Neuron (in vitro differentiated cells): ENCODE results near the gene FLACC1.

Experiments
- H2AFZ ChIP-seq: one replicate; pipeline ENCODE4 v1.6.1; 2013; ENCODE audit warnings: low read depth, mild to moderate bottlenecking, inconsistent platforms, low read length, moderate library complexity
- H3K27me3 ChIP-seq: one replicate; pipeline ENCODE4 v1.6.1; 2013; ENCODE audit warnings: low read length; ENCODE audit not compliant: insufficient read depth
- H3K36me3 ChIP-seq: one replicate; pipeline ENCODE4 v1.6.1; 2013; ENCODE audit warnings: low read length; ENCODE audit not compliant: insufficient read depth
- H3K4me1 ChIP-seq: one replicate; pipeline ENCODE4 v1.6.1; 2013; ENCODE audit warnings: low read length; ENCODE audit not compliant: insufficient read depth
- H3K4me3 ChIP-seq: 2 replicates; pipeline ENCODE4 v1.5.1; 2013; ENCODE audit warnings: mild to moderate bottlenecking, low read length, moderate library complexity
- H3K9me3 ChIP-seq: one replicate; pipeline ENCODE4 v1.6.1; 2013; ENCODE audit warnings: low read length

Gene FLACC1

GRCh38 chr2:201264472-201265173 is 92.5 kb downstream of the FLACC1 start:
- no peak overlapping the region for H3K4me3 ChIP-seq
- no peaks in the 10 kb centered on the region for H3K9me3 ChIP-seq
- H2AFZ ChIP-seq = no peak overlapping the region
- H3K36me3 ChIP-seq = no peaks in the 10 kb centered on the region
- no peaks in the 10 kb centered on the region for H3K27me3 ChIP-seq
- H3K4me1 ChIP-seq = no peaks in the 10 kb centered on the region

- no peaks in the 10 kb centered on the region for H3K27me3 ChIP-seq
- H3K36me3 ChIP-seq = no peaks in the 10 kb centered on the region
- no peak overlapping the region for H2AFZ ChIP-seq
- peaks cover 1% of the 10 kb centered on the region for H3K4me1 ChIP-seq
- H3K4me3 ChIP-seq = no peak overlapping the region
- no peaks in the 10 kb centered on the region for H3K9me3 ChIP-seq
These were observed 93.4 kb downstream of the FLACC1 start for GRCh38 chr2:201263779-201264178.

DNA sequence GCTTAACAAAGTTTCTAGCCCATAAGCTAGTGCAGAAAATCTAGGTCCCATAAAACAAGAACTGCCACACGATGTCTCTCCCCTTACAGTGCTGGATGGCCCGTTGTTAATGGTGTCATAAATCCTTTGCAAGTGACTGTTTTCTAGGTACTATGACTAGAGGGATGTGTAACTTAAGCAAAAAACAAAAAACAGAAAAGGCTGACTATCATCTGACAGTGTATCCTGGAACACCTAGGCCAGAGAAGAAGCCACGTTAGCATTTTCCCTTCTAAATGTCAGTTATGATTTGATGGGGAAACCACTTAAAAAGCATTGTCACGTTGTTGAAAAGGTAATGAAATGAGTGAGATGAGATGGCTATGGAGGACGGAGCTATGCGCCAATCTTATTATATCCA is 94.4 kb downstream of the FLACC1 start:
- Histone ChIP-seq H3K9me3 (no peaks in the 10 kb centered on the region), H2AFZ (no peak overlapping the region), H3K36me3 (no peaks in the 10 kb centered on the region), H3K27me3 (no peaks in the 10 kb centered on the region), H3K4me1 (peaks cover 3% of the 10 kb centered on the region), H3K4me3 (no peak overlapping the region)

GRCh38 chr2:201261906-201262305 is 95.2 kb downstream of the FLACC1 start:
- Histone ChIP-seq H3K4me3 (no peak overlapping the region), H3K9me3 (no peaks in the 10 kb centered on the region), H2AFZ (no peak overlapping the region), H3K27me3 (no peaks in the 10 kb centered on the region), H3K4me1 (peaks cover 3% of the 10 kb centered on the region), H3K36me3 (no peaks in the 10 kb centered on the region)

- Histone ChIP-seq H3K4me3 (no peak overlapping the region), H3K4me1 (peaks cover 3% of the 10 kb centered on the region)
These were observed 95.7 kb downstream of the FLACC1 start for GRCh38 chr2:201261471-201261870.

DNA sequence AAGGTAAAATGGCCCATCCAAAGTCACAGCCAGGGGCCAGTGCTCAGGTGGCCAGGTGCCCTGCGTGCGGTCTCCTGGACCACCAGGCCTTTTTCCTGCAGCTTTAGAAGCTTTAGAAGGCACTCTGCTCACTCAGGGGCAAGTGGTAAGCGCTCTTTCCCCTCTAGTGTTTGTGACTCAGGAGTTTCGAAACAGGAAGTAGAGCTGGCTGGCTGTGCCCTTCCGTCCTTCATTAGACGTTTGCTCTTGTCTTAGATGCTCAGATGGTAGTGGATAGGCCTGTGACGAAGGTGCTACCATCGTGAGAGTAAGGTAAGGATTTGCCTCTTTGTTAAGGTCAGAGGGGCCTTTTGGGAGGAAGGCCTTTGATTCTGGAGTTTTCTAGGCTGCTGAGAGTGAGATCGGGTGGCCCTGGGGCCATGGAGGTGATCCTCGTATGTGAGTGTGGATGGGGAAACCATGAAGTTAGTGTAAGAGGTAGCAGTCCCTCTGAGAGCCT is 96.8 kb downstream of the FLACC1 start, which contains the start of gene CASP8:
Gene CASP8 (plus strand): TSS at position 235 of the 499 bp plus-strand sequence. CDS start 5,951 bp downstream, outside the sequence.
- H3K4me1 ChIP-seq = peaks cover 3% of the 10 kb centered on the region

More at GRCh38 chr2:201261471-201261870, 95.7 kb downstream of the FLACC1 start:
- Histone ChIP-seq H2AFZ (no peak overlapping the region), H3K27me3 (no peaks in the 10 kb centered on the region), H3K9me3 (no peaks in the 10 kb centered on the region), H3K36me3 (no peaks in the 10 kb centered on the region)

DNA sequence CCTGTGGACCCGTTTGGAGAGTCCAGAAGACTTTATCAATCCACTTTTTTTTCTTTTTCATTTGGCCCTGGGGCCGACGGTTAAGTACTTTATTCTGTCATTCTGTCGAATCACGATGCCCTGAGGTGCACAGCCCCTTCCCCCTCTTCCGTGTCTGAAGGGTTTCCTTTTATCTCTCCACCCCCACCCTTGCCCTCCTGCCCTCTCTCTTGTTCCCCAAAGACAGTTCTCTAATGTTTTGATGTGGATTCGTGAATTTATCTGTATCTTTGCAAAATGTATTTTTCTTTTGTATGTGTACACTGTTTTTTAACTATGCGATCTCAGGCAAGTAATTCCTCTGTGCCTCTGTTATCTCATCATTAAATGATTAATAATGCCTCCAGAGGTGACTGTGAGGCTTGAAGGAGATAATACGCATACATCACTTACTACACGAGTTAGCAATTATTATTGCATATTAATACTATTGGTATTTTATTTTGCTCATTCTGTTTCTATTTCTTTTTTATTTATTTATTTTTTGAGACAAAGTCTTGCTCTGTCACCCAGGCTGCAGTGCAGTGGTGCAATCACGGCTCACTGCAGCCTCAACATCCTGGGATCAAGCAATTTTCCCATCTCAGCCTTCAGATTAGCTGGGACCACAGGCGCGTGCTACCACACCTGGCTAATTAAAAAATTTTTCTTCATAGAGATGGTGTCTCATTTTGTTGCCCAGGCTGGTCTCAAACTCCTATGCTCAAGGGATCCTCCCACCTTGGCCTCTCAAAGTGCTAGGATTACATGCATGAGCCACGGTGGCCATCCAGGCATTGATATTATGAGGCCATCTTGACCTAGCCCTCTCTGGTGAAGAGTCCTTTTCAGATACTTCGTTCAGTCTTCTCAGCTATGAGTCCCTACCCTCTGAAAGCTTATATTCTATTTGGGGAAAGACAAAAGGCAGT is 98.2 kb downstream of the FLACC1 start:
- Histone ChIP-seq H3K27me3 (no peaks in the 10 kb centered on the region), H3K9me3 (no peaks in the 10 kb centered on the region), H2AFZ (peak overlapping the region; percentile 99), H3K4me1 (peaks cover 3% of the 10 kb centered on the region), H3K36me3 (no peaks in the 10 kb centered on the region), H3K4me3 (peak overlapping the region; percentile 80)

More for the DNA sequence above, 96.8 kb downstream of the FLACC1 start, which contains the start of gene CASP8:
- no peaks in the 10 kb centered on the region for H3K27me3 ChIP-seq
- no peak within 1 kb of the TSS for H3K4me3 ChIP-seq
- H3K36me3 ChIP-seq = no peaks in the 10 kb centered on the region
- H3K9me3 ChIP-seq = no peaks in the 10 kb centered on the region
- H2AFZ ChIP-seq = no peak within 1 kb of the TSS

- no peaks in the 10 kb centered on the region for H3K9me3 ChIP-seq
- H3K4me1 ChIP-seq = peaks cover 3% of the 10 kb centered on the region
- no peaks in the 10 kb centered on the region for H3K27me3 ChIP-seq
- H3K4me3 ChIP-seq = peak overlapping the region; percentile 80
- peak overlapping the region; percentile 99 for H2AFZ ChIP-seq
- H3K36me3 ChIP-seq = no peaks in the 10 kb centered on the region
These were observed 99.0 kb downstream of the FLACC1 start for GRCh38 chr2:201257956-201258665.

GRCh38 chr2:201257381-201257955 is 99.7 kb downstream of the FLACC1 start:
- Histone ChIP-seq H3K4me1 (peaks cover 3% of the 10 kb centered on the region), H3K27me3 (no peaks in the 10 kb centered on the region), H2AFZ (peak overlapping the region; percentile 99), H3K4me3 (peak overlapping the region; percentile 80), H3K36me3 (no peaks in the 10 kb centered on the region), H3K9me3 (no peaks in the 10 kb centered on the region)

- H3K9me3 ChIP-seq = no peaks in the 10 kb centered on the region
- peaks cover 3% of the 10 kb centered on the region for H3K4me1 ChIP-seq
- no peak overlapping the region for H2AFZ ChIP-seq
- H3K4me3 ChIP-seq = no peak overlapping the region
- no peaks in the 10 kb centered on the region for H3K27me3 ChIP-seq
- H3K36me3 ChIP-seq = no peaks in the 10 kb centered on the region
These were observed 101.1 kb downstream of the FLACC1 start for GRCh38 chr2:201256082-201256481.

DNA sequence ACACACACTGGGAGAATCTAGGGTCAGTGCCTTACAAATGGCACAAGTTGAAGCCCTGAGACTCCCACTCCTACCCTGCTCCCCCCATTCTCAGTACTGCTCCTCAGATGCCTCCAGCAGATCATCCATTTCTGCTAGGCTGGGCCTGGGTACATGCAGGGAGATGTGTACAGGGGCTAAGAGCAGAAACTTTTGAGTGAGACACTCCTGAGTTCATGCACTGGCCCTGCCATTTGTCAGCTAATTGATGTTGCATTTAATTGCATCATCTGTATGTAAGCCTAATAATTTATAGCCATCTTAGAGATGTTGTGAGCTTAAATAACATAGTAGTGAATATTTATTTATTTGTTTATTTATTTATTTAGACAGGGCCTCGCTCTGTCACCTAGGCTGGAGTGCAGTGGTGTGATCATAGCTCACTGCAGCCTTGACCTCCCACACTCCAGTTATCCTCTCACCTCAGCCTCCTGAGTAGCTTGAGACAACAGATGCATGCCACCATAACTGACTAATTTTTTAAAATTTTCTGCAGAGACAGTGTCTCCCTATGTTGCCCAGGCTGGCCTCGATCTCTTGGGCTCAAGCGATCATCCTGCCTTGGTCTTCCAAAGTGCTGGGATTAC is 101.6 kb downstream of the FLACC1 start:
- Histone ChIP-seq H3K27me3 (no peaks in the 10 kb centered on the region), H3K4me3 (no peak overlapping the region), H3K4me1 (peaks cover 3% of the 10 kb centered on the region), H2AFZ (no peak overlapping the region), H3K36me3 (no peaks in the 10 kb centered on the region), H3K9me3 (no peaks in the 10 kb centered on the region)

DNA sequence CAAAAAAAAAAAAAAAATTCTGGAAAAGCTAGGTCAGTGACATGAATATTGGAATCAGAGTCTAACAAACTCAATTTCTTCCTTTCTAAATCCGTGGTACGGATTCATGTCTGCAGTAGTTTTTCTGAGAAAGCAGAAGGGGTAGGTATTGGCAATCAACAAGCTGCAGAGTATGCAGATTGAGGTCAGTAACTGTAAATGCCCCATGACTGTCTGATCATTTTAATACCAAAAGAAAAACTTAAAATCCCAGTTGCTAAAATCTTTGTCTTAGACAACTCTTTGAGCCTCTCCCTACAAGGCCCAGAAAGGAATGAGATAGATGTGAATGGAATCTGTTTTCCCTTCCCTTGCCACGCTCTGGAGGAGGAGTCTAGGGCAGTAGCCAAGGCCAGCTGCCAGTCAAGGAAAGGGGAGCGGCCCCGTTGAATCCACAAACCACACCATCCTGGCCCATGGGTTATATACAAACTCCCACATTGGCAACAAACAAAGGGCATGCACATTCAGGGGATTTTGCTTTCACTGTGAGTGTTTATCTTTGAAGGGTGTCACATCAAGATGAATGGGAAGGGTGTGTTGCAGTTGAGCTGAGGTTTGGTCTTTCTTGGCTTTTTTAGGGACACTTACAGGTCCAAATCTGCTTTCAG is 102.9 kb downstream of the FLACC1 start:
- Histone ChIP-seq H3K27me3 (no peaks in the 10 kb centered on the region), H2AFZ (no peak overlapping the region), H3K9me3 (peaks cover 2% of the 10 kb centered on the region), H3K36me3 (no peaks in the 10 kb centered on the region), H3K4me3 (no peak overlapping the region), H3K4me1 (peaks cover 3% of the 10 kb centered on the region)
